Measurements from ENCODE around the gene EFNA5. TPM values are rescaled to one million over a fixed set of nuclear protein-coding genes. Genes with fewer than 3 reads are reported as not detected.

Gene EFNA5
- total RNA-seq, 1 experiment from 2014 or later: 0.22 TPM

DNA sequence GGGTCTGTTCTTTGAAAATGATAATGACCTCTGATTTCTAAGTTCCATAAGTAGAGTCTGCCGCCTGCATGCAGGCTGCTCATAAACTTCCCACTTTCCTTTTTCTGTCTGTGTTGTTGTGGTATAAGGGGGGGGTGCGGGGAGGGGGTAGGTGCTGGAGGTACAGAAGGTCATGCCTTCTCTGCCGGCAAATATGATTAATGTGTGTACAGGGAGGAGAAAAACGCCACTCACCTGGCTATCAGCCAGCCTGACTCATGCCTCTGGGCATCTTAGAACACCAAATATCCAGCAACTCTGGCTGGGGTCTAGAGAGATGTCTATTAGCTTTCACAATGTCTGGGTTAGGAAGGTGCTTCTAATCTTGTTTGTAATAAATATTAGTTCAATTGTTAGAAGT lies 128.3 kb downstream of the EFNA5 start:
- CTCF ChIA-PET: interaction anchor here (1.4 kb wide), 1 partner anchor 30 kb away, joined by 3 read pairs; no protein-coding TSS in a partner anchor
- DNase-seq (ENCODE audit: low read depth, low spot score) (peak; percentile 54), ATAC-seq (peak; percentile 92)
- H3K4me2 ChIP-seq (ENCODE audit: low read length): peak overlapping the region; percentile 49
- RAD21 ChIA-PET (ENCODE audit: low non-redundant PET in 1 of 2, low total read pairs in 2 of 2, uncharacterized antibody in 2 of 2, unreplicated experiment in 2 of 2): no interaction called here
- no peaks in the 10 kb centered on the region for H3K9me2 ChIP-seq (ENCODE audit: insufficient read depth)
- H3K27me3 ChIP-seq (ENCODE audit: insufficient read depth, low read length): peaks cover 8% of the 10 kb centered on the region; the same call in 1 of the 2 replicates
- H4K20me1 ChIP-seq (ENCODE audit: insufficient read depth): no peaks in the 10 kb centered on the region
- no peaks in the 10 kb centered on the region for H3K36me3 ChIP-seq (ENCODE audit: control insufficient read depth in 1 of 2, insufficient read depth in 2 of 2, low read length in 2 of 2)
- H3K27ac ChIP-seq (ENCODE audit: low read depth, low read length): no peak overlapping the region
- intact Hi-C loops (cut with micrococcal nuclease): no loop called here
- H3K9ac ChIP-seq (ENCODE audit: low read length): no peak overlapping the region
- POLR2A ChIA-PET: no interaction called here
- no peaks in the 10 kb centered on the region for H3K9me3 ChIP-seq (ENCODE audit: control insufficient read depth in 1 of 2, insufficient read depth in 1 of 2, low read depth in 1 of 2, low read length in 2 of 2)
- peaks cover 10 to 14% of the 10 kb centered on the region in 2 experiments; a peak in 3 of 4 replicates for H3K4me1 ChIP-seq (ENCODE audit: control insufficient read depth in 1 of 2, insufficient read depth in 2 of 2, low read length in 2 of 2)
- no peak overlapping the region for H3K4me3 ChIP-seq (replicated peaks in 1 of 2; ENCODE audit: low read depth in 1 of 2, low read length in 2 of 2)
- no peak overlapping the region for H2AFZ ChIP-seq (ENCODE audit: low read depth, low read length, poor library complexity, severe bottlenecking)
- no TSS peak for BruUV-seq (replicated peaks)
- H3K79me2 ChIP-seq (ENCODE audit: insufficient read depth, low read length): no peaks in the 10 kb centered on the region
- TF ChIP-seq, protein P1, sequence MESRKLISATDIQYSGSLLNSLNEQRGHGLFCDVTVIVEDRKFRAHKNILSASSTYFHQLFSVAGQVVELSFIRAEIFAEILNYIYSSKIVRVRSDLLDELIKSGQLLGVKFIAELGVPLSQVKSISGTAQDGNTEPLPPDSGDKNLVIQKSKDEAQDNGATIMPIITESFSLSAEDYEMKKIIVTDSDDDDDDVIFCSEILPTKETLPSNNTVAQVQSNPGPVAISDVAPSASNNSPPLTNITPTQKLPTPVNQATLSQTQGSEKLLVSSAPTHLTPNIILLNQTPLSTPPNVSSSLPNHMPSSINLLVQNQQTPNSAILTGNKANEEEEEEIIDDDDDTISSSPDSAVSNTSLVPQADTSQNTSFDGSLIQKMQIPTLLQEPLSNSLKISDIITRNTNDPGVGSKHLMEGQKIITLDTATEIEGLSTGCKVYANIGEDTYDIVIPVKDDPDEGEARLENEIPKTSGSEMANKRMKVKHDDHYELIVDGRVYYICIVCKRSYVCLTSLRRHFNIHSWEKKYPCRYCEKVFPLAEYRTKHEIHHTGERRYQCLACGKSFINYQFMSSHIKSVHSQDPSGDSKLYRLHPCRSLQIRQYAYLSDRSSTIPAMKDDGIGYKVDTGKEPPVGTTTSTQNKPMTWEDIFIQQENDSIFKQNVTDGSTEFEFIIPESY (IDR thresholded peaks at IDR 0.05; ENCODE audit: extremely low read depth, insufficient replicate concordance, low read length): no peak
- TF ChIP-seq POLR2A (IDR thresholded peaks at IDR 0.05; ENCODE audit: borderline replicate concordance, extremely low read depth, insufficient read depth, insufficient read length): no peak
- peak; percentile 44 for TF ChIP-seq FOSL1 (IDR thresholded peaks at IDR 0.05; ENCODE audit: low read depth)
- no peak; the same call in 1 of the 2 replicates for TF ChIP-seq CEBPB (IDR thresholded peaks at IDR 0.05; ENCODE audit: low read depth)
- TF ChIP-seq EGR1 (IDR thresholded peaks at IDR 0.05; ENCODE audit: low read depth): no peak
- no peak for TF ChIP-seq EZH2phosphoT487 (IDR thresholded peaks at IDR 0.05; ENCODE audit: borderline replicate concordance)
- TF ChIP-seq RAD21 (IDR thresholded peaks at IDR 0.05; ENCODE audit: low read depth): no peak
- TF ChIP-seq CBX3 (IDR thresholded peaks at IDR 0.05; ENCODE audit: low read depth): no peak
- TF ChIP-seq ELF1 (IDR thresholded peaks at IDR 0.05; ENCODE audit: borderline replicate concordance, low read depth): no peak
- no peak for TF ChIP-seq SIN3A (IDR thresholded peaks at IDR 0.05; ENCODE audit: low read depth)
- TF ChIP-seq ZFX (IDR thresholded peaks at IDR 0.05): no peak
- TF ChIP-seq, protein P2, sequence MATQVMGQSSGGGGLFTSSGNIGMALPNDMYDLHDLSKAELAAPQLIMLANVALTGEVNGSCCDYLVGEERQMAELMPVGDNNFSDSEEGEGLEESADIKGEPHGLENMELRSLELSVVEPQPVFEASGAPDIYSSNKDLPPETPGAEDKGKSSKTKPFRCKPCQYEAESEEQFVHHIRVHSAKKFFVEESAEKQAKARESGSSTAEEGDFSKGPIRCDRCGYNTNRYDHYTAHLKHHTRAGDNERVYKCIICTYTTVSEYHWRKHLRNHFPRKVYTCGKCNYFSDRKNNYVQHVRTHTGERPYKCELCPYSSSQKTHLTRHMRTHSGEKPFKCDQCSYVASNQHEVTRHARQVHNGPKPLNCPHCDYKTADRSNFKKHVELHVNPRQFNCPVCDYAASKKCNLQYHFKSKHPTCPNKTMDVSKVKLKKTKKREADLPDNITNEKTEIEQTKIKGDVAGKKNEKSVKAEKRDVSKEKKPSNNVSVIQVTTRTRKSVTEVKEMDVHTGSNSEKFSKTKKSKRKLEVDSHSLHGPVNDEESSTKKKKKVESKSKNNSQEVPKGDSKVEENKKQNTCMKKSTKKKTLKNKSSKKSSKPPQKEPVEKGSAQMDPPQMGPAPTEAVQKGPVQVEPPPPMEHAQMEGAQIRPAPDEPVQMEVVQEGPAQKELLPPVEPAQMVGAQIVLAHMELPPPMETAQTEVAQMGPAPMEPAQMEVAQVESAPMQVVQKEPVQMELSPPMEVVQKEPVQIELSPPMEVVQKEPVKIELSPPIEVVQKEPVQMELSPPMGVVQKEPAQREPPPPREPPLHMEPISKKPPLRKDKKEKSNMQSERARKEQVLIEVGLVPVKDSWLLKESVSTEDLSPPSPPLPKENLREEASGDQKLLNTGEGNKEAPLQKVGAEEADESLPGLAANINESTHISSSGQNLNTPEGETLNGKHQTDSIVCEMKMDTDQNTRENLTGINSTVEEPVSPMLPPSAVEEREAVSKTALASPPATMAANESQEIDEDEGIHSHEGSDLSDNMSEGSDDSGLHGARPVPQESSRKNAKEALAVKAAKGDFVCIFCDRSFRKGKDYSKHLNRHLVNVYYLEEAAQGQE (IDR thresholded peaks at IDR 0.05; ENCODE audit: low read depth): no peak
- peak; percentile 61 for TF ChIP-seq JUND (IDR thresholded peaks at IDR 0.05)
- no peak for TF ChIP-seq ZNF274 (IDR thresholded peaks at IDR 0.05; ENCODE audit: low read depth, low read length)
- 0 out of 2 replicates have a peak, but pooled peaks have one; percentile 19 for TF ChIP-seq SRF (IDR thresholded peaks at IDR 0.05; ENCODE audit: low read depth)
- TF ChIP-seq TCF7L2 (IDR thresholded peaks at IDR 0.05; ENCODE audit: borderline replicate concordance, extremely low read depth, insufficient read depth, insufficient read length): peak; percentile 75
- TF ChIP-seq POLR2AphosphoS5 (IDR thresholded peaks at IDR 0.05; ENCODE audit: low read depth, low read length): no peak
- TF ChIP-seq YY1 (IDR thresholded peaks at IDR 0.05; ENCODE audit: extremely low read depth, insufficient replicate concordance, low read depth, low read length): no peak
- TF ChIP-seq, protein P3, sequence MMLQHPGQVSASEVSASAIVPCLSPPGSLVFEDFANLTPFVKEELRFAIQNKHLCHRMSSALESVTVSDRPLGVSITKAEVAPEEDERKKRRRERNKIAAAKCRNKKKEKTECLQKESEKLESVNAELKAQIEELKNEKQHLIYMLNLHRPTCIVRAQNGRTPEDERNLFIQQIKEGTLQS (IDR thresholded peaks at IDR 0.05): no peak
- TF ChIP-seq, protein P4, sequence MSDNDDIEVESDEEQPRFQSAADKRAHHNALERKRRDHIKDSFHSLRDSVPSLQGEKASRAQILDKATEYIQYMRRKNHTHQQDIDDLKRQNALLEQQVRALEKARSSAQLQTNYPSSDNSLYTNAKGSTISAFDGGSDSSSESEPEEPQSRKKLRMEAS (IDR thresholded peaks at IDR 0.05): no peak
- TF ChIP-seq, protein P5, sequence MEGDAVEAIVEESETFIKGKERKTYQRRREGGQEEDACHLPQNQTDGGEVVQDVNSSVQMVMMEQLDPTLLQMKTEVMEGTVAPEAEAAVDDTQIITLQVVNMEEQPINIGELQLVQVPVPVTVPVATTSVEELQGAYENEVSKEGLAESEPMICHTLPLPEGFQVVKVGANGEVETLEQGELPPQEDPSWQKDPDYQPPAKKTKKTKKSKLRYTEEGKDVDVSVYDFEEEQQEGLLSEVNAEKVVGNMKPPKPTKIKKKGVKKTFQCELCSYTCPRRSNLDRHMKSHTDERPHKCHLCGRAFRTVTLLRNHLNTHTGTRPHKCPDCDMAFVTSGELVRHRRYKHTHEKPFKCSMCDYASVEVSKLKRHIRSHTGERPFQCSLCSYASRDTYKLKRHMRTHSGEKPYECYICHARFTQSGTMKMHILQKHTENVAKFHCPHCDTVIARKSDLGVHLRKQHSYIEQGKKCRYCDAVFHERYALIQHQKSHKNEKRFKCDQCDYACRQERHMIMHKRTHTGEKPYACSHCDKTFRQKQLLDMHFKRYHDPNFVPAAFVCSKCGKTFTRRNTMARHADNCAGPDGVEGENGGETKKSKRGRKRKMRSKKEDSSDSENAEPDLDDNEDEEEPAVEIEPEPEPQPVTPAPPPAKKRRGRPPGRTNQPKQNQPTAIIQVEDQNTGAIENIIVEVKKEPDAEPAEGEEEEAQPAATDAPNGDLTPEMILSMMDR (IDR thresholded peaks at IDR 0.05 in 2 of 3, conservative IDR thresholded peaks at IDR 0.05 in 1 of 3; ENCODE audit: borderline replicate concordance in 1 of 3, insufficient read depth in 1 of 3, low read depth in 2 of 3, low read length in 2 of 3): no peak
- no peak for TF ChIP-seq EZH2 (IDR thresholded peaks at IDR 0.05)
